HG03460 (cell line): ENCODE results near the gene FOXF2.
"Not testable (repeated sequence)": the region's sequence is repeated elsewhere in the genome, so short reads cannot be mapped to it uniquely, and the experiment has no call there.

ENCODE experiments used
- ATAC-seq: cut with Tn5 transposase; IDR thresholded peaks from one replicate; pipeline ENCODE4 v1.9.1; 2021; ENCODE audit not compliant: unreplicated experiment

Gene FOXF2

GRCh38 chr6:1389369-1390132 lies at the start of gene FOXF2:
FOXF2 (plus strand) TSS chr6:1389576; CDS start chr6:1389948, 372 bp downstream.
- no peak for ATAC-seq

DNA sequence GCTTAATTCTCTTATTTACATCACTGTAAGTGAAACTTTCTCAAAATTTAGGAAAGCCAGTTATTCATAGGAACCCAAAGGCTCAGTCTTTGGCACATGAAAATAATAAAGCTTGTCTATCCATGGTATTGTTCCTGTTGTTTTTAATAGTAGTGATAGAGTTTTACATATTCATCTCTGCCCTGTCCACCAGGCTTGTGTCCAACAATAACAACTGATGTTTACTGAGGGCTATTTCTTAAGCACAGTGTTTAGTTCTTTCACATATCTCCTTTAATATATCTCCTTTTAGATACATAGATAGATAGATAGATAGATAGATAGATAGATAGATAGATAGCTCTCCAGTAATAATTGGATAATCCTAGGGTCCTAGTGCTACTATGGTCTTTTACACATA lies 43.3 kb upstream of the FOXF2 start:
- no peak for ATAC-seq

DNA sequence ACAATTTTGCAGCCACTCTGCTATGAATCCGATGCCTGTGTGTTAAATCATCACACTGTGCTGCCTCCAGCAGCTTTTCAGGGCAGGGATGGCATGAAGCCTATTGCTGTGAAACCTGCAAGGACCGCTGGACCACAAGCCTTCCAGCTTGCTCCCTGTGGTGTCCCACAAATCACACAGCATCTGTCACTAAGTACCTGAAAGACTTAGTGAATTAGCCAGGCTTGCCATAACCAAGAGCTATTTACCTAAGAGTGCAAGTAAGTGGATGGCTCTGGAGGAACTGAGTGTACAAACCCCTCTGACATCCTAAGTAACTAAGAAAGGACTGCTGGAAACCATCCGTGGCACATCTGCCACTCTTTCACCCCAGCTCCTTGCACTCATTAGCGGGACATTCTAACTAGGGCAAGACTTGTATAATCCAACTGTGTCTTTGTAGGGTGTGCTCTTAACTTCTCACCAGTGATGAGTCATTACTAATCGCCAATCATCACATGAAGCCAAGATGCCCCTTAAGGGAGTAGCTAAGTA lies 42.8 kb upstream of the FOXF2 start:
- no peak for ATAC-seq

- no peak for ATAC-seq
These were observed 42.2 kb upstream of the FOXF2 start for GRCh38 chr6:1347161-1347560.

DNA sequence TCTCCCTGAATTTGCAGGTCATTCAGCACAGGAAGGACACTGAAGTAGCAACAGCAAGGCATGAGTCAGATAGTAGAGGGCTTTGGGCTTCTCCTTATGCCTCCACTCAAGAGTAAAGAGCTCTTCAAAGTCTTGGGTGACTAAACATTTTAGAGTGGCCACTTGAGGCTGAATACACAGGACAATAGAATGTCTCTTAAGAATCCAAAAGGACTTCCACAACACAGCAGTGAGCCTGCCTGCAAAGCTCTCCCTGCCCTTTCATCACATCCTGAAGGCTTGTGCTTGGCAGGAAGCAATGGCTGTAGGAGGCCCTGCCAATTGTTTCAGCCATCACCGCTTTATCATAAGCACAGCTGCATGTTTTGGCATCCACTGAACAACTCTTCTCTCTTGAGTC lies 40.7 kb upstream of the FOXF2 start:
- ATAC-seq: no peak

DNA sequence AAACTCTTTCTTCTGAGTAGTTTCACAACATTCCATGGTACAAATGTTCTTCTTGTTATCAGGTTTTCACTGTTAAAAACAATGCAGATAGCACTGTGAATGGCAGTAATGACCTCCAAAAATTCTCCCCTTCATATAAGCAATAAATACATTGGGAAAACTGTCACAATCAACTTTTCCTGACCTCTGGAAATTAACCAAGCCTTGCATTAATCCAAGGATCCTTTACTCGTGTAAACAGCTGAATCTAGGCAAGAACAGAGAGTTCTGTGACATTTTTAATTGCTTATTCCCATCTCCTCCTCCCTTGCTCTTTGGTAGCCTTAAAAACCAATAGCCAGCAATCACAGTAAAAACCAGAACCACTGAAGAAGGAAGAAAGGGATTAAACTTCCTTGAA lies 39.7 kb upstream of the FOXF2 start:
- ATAC-seq: no peak

GRCh38 chr6:1351381-1352008 lies 37.9 kb upstream of the FOXF2 start:
- ATAC-seq: no peak

- not testable (repeated sequence) for ATAC-seq
These were observed 34.3 kb upstream of the FOXF2 start for GRCh38 chr6:1355068-1355467.

GRCh38 chr6:1361717-1362116 lies 27.7 kb upstream of the FOXF2 start:
- ATAC-seq: not testable (repeated sequence)

GRCh38 chr6:1362643-1363042 lies 26.7 kb upstream of the FOXF2 start:
- ATAC-seq: no peak

DNA sequence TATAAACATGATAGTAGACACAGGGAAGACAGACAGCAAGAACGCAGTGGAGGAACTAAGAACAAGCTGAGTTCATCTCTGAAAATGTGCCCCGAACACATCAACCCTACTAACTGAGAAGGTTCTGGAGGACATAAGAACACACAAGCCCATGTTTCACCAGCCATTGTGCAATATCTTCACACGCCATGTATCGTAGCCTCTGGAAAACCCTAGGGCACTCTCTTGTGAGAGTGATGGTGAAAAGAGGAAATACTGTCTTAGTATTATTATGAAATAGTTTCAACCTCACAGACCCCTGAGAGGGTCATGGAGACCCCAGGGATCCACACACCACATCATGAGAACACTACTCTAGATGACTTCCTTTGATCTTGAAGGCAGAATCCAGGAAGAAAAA lies 26.1 kb upstream of the FOXF2 start:
- no peak for ATAC-seq

GRCh38 chr6:1363729-1364572 lies 25.4 kb upstream of the FOXF2 start:
- no peak for ATAC-seq

DNA sequence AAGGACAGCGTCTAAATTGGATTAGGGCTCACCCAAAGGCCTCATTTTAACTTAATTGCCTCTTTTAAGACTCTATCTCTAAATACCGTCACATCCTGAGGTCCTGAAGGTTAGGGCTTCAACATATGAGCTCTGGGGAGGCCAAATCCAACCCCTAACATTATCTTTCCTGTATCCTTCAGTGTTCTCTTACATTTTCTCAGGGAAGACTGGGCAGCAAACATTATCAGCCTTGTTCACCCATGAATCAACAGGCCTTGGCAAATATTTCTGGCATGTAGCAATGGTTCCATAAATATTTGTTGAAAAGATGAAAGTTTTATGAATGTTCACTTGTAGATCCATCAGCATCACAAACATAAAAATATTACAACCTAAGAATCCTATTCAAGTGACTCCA lies 24.6 kb upstream of the FOXF2 start:
- ATAC-seq: no peak

GRCh38 chr6:1365686-1366085 lies 23.7 kb upstream of the FOXF2 start:
- ATAC-seq: no peak

DNA sequence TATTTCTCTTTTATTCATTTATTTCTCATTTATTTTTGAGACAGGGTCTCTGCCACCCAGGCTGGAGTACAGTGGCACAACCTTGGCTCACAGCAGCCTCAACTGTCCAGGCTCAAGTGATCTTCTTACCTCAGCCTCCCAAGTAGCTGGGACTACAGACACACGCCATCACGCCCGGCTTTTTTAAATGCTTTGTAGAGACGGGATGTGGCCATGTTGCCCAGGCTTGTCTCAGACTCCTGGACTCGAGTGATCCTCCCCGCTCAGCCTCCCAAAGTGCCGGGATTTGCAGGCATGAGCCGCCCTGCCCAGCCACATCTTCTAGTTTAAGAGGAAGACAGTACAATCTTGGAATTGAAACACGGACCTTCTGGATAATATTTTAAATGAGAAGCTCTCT lies 21.6 kb upstream of the FOXF2 start:
- no peak for ATAC-seq

GRCh38 chr6:1368940-1369339 lies 20.4 kb upstream of the FOXF2 start:
- no peak for ATAC-seq

DNA sequence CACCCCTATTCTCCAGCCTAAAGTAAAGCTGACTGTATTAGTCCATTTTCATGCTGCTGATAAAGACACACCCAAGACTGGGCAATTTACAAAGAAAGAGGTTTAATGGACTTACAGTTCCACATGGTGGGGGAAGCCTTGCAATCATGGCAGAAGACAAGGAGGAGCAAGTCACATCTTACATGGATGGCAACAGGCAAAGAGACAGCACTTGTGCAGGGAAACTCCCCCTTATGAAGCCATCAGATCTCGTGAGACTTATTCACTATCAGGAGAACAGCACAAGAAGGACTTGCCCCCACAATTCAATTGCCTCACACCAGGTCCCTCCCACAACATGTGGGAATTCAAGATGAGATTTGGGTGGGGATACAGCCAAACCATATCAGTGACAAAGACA lies 19.7 kb upstream of the FOXF2 start:
- ATAC-seq: not testable (repeated sequence)

GRCh38 chr6:1371933-1372332 lies 17.4 kb upstream of the FOXF2 start:
- ATAC-seq: no peak

DNA sequence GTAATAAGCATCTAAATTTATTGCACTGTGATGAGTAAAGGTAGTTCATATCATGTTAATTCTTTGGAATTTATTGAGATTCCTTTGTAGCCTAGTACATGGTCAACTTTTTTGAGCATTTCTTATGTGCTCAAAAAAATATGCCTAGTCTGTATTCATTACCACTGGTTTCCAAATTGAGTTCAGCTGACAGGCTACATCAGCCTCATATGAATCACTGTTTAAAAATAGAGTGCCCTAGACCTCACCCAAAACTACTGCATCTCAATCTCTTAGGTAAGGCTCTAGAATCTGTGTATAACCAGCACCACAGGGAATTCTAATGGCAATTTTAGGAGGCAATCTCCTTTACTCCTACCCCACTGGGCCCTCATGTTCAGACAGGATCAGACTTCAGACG lies 16.7 kb upstream of the FOXF2 start:
- ATAC-seq: no peak

DNA sequence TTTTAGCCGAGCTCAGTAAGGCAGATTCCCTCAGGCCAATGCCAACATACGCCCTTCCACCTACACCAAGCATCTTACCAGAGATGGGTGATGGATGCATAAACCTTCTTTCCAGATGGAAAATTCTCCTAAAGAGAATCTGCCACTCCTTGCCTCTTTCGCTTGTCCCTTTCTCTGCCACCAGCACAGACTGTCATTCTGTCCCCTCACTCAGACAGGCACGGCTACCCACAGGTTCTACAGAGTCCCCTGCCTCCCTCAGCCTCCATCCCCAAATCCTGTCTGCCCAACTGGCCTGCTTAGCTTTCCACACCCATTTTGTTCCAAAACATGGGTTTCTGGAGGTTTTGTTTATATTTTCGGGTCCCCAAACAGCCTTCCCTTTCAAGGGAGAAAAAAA lies 12.7 kb upstream of the FOXF2 start:
- ATAC-seq: no peak

DNA sequence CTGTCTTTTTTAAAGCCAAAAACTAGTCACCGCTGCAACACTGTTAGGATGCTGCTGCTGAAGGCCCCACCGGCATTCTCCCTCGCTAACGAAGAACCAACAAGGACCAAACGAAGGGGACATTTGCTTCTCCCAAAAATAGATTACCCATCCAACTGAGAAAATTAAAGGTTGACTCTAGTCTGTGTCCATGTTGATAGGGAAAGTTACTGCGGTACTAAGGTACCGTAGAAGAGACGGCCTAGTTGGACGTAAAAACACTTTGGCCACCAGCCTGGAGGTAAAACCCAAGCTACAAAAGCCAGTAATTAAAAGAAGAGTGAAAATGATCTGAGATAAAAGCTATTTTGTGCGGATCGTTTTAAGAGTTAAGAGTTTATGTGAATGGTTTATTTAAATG lies 11.8 kb upstream of the FOXF2 start:
- no peak for ATAC-seq
